Right forelimb (tissue), 1 donor: Measurements from ENCODE around the gene IFTAP.

ENCODE experiments used
- DNase-seq: peaks from one replicate; pipeline ENCODE4 v3.0.0-alpha.2; 2018

Gene IFTAP

DNA sequence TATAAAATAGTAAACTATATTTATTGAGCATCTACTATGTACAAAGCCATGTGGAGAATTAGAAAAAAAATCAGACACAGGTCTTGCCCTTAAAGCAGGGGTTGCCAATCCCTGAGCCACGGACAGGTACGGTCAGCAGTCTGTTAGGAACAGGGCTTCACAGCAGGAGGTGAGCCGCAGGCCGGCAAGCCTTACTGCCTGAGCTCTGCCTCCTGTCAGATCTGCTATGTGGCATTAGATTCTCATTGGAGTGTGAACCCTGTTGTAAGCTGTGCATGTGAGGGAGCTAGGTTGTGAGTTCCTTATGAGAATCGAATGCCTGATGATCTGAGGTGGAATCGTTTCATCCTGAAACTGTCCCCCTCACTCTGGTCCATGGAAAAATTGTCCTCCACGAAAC is 5.9 kb downstream of the IFTAP start:
- no peak for DNase-seq

DNA sequence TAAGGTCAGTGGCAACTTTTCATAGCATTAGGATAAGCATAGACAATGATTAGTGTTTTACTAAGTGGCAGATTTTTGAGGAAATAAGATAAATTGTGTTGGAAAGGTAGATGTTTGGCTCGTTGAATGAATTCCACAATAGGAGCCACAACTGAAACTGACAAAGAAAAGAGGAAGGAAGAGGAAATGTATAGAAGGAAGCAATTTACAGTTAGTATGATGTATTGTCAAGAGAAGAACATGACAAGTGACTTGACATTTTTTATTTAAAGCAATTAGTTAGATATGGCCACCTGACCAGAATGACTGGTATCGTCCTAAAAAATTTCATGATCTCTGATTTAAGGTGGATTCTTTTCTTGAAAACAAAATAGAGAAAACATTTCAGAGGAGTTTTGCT is 6.9 kb downstream of the IFTAP start:
- DNase-seq: no peak

DNA sequence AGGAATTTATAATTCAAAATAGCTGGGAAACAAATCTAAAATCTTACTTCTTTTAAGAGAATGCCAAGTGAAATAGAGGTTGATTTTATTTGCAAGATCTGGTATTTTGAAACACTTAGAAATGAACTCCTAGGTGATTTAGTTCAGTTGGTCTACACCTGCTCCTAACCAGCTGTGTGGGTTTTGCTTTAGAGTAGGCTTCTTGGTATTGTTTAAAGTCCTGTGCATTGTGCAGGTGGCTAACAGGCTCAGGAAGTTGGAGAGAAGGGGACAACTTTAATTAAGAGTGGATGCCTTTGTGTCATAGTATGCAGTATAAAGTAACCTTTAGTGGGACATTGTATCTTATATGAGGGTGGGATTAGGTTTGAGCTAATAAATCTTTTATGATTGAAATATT is 7.8 kb downstream of the IFTAP start:
- no peak for DNase-seq

DNA sequence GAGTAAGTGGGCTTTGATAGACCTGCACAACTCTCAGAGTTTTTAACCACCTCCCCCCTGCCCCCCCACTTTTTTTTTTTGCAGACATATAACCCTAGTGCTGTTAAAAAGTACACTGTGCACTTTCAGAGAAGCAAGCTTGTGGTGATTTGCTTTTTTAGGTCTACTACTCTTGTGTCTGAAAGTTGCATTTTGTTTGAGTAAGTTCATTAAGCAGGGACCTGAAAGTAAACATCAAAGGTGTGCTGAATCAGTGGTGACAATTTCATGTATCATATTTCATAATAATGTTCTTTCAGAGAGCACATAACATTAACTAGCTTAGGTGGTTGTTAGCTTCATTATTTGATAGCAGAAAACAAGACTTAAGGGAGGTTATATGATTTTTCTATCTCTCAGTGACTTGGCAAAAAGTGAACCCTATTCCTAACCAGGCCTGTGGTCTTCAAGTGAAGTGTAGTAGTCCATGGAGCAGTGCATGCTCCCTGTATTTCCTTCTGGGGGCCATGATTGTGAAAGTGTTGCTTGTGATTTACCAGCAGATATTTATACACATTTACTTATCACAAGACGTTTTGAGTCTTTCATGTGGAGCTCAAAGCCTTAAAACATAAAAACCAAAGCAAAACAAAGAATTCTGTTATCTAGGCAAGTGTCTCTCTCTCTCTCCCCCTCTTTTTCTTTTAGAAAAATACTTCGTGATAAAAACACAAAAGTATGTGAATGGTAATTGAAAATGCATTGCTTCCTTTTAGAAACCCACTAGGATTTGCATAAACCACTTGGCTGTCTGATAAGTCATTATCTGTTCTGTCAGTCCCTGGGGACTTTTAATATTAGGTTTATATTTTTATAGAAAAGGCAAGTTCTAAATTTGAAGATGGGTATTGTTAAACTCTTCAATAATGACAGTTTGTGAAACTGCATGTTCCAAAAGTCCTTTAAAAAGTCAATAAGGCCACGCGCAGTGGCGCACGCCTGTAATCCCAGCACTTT is 11.2 kb downstream of the IFTAP start:
- DNase-seq: no peak

DNA sequence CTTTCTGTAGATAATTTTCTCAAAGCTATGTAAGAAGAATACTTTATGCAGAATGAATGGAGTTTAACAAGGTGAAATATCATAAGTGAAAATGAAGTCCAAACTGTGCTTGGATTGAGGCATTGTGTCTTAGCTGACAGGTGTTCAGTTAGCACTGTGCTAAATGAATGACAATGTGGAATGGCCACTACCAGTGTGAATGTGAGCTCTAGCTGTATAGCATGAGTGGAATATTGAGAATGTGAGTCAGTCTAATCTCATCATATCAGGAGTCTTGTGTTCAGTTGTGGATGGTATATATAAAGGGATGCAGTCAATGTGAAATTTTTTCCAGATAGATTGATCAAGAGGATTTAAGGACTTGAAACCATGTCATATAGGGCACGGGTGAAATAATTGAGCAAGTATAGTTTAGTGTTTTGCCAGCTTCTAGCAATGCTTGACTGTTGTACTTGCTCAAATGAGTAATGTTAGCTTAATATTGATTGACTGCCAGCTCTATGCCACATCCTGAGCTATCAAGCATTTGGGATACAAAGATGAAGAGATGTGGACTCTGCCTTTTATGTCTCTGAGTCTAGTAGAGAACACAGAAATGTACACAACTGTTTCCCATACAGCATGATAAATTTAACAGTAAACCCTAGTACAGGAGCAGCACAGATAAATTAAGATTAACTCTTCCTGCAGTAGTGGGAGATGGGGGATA is 14.3 kb downstream of the IFTAP start:
- DNase-seq: no peak

DNA sequence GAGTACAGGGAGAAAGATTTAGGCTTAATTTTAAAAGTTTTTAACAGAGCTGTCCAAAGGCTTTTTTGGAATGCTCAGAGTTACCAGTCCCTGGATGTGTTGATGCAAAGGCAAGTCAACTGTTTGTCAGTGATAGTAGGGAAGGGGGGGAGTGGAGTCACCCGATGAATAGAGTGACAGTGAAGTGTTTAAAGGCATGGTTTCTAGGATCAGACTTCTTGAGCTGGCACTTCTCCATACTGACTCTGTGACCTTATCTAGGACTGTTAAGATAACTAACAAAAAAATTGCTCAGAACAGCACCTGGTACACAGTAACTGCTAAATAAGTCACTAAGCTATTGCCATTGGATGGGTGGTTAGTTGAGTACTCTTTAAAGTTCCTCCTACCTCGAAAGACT is 15.1 kb downstream of the IFTAP start:
- DNase-seq: no peak

DNA sequence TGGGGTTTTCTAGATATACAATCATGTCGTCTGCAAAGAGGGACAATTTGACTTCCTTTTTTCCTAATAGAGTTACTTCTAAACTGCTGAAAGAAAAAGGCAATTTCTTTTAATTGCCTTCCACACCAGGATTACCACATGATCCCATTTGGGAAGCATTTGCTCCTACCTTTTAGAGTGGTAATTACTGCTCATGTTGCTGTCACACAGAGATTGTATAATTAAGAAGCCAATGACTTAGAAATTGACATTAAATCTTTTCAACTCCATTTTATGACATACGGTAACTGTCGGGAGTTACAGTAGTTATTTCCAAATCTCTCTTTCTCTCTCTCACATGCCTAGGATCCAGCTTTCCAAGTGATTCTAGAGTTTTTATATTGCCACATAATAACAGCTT is 21.5 kb downstream of the IFTAP start:
- no peak for DNase-seq

DNA sequence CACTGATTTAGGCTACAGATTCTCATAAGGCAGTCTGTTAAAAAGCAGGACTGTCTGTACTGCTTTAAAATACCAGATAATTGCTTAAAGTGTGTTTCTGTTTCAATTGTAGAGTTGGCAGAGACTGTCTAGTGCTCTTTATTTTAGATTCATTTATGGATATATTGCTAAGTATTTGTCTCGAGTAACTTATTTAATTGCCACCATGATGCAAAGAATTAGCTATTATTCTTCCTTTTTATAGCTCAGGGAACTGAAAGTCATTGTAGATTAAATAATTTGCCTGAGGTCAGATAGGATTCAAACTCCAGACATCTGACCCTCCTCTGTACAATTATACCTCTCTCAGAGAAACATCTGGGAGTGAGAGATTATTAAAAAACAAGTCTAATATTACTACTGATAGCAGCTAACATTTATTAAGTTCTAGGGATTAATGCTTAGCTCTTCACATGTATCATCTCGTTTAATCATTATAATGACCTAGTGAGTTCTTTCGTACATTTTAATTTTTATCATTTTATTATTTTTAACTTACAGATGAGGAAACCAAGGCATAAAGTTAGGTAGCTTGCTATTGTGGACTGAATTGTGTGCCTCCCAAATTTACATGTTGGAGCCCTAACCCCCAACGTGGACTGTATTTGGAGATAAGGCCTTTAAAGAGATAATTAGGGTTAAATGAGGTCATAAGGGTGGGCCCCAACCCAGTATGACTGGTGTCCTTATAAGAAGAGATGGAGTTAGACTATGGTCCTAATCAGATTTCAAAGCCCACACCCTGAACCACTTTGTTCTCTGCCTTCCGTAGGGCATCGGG is 23.5 kb downstream of the IFTAP start:
- DNase-seq: no peak

DNA sequence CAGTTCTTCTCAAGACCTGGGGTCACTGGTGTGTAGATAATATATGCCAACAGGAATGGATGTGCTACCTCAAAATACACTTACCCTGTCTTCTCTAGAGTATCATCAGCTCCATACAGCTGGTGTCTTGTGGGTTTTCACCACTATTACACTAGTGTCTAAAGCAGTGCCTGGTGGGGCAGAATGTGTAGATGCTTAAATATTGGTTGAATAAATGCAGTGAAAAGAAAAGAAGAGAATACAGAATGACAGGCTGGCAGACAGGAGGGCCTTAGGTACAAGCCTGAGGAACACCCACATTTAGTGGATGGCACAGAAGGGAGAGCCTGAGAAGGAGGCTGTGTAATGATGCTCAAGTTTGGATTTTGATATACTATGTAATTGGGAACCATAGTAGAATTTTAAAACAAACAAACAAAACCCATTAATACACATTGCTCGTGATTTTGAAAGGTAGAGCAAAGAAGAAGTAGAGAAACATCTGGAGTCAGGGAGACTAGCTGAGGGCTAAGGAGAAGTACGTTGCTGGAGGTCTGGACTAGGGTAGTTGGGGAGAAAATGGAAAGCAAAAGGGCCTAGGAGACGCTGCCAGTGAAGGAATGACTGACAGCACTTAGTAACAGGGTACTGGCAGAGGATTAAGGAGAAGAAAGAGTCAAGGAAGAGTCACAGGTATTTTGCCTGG is 24.2 kb downstream of the IFTAP start:
- DNase-seq: no peak

DNA sequence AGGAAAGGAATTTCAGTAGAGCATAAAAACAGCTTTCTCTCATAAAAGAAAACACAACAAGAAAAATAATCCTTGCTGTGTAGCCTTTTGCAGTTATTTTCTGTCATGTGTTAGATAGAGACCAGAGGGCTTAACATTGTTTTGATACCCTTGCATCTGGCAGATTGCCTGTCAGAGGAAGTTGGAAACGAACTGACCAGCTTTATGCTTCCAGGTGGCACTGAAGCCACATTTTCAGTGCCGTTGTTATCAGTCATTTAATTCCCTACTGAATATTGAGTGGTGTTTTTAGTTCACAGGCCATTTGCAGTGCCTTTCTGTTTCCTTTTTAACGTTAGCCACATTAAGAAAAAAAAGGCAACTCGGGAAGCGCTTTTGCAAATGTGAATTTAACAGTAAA is 25.2 kb downstream of the IFTAP start:
- no peak for DNase-seq

DNA sequence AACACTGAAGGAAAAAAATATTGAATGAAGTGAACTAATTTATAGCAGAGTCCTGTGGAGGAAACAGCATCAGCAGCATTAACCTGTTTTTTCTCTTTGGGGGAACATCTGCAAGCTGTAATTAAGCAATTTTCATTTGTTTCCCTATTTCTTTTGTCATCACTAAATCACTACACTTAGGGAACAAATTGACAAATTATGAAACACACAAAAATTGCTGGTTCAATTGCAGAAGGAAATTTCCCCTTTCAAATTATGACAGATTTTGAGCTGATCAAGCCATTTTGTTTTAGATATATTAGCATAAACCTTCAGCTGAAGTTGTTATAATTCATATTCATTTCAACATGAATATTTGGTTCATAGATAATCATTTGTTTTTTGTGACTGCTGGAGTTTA is 25.9 kb downstream of the IFTAP start:
- DNase-seq: no peak

DNA sequence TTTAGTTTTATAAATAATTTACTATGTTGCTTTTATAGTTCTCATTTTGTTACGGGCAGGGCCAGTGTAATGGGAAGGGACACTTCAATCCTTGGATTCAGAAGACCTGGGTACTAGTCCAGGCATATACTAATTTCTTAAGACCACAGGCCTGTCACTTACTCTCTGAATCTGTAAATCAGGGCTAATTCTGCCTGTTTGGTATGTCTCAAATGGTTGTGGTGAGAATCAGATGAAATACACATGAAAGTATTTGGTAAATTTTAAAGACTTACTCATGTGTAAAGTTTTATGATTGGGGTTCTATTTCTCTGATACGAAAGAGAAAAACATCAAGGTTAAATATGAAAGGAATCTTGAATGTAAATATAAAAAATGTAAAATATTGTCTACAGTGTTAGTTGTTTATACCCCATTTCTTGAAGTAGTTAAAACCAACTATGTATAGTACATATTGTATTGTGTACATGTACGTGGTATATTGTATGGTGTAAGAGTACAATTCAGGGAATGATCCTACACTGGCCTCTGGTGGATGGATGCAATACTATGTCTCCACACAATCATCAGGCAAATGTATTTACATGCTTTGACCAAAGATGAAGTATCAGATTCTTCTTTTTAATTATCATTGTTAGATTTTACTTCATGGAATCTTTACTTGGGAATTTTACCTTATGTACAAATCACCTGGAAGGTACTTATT is 28.3 kb downstream of the IFTAP start:
- no peak for DNase-seq

DNA sequence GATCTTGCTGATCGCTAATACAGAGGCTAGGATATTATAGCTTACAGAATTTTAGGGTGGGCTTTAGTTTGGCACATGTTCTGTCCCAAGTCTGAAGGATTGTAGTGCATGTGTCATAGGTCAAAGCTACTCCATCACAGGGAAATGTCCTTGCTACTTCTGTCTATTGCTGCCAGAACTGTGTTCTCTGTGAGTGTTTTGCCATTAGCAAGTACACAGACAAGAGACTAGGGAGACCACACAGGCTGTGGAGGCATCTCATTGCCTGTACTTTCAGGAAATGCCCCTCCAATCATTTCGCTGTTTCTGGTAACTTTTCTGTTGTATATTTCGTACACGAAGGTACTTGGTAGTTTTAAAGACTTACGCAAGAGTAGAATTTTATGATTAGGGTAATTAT is 29.2 kb downstream of the IFTAP start:
- no peak for DNase-seq

DNA sequence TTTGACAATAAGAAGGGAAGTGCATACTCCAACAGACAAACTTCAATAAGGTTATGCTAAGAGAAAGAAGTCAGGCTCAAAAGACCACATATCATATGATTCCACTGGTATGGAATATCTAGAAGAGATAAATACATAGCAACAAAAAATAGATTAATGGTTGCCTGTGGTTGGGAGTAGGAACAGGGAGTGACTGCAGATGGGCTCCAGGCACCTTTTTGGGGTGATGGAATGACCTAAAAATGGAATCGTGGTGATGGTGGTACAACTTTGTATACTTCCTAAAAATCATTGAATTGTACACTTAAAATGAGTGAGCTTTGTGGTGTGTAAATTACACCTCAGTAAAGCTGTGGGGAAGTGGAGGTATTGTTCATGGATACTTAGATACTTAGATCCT is 32.7 kb downstream of the IFTAP start:
- no peak for DNase-seq

DNA sequence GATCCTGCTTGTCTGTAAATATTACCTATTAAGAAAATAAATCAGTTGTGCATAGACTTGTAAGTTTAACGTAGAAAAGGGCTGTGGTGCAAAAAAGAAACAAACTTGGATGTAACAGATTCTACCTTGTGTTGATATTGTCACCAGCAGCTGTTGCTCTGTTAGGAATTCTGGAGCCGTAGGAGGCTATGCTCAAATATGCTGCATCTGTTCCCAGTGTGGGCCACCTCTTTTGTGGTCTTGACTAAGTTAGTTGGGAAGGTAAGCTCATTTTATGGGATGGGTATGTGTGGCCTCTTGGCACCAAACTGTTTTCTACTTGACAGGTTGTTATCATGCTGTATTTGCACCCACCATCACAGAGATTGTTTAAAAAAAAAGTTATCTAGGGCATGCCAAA is 33.2 kb downstream of the IFTAP start:
- DNase-seq: no peak

DNA sequence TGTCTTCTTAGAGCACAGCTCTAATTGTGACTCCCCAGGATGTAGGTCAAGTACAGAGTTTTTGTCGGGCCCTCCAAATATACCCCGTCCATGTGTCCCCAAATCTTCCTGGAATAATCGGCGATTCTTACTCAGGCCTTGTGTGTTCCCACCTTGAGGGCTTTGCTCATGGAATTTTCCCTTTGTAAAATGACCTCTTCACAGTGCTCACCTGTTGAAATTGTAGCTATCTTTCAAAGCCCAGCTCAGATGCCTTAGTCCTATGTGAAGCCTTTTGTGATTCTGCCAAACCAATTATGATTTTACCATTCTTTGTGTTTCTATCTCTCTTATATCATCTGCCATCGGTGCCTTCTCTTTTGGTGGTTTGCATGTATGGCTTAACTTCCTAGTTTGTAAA is 33.8 kb downstream of the IFTAP start:
- no peak for DNase-seq

DNA sequence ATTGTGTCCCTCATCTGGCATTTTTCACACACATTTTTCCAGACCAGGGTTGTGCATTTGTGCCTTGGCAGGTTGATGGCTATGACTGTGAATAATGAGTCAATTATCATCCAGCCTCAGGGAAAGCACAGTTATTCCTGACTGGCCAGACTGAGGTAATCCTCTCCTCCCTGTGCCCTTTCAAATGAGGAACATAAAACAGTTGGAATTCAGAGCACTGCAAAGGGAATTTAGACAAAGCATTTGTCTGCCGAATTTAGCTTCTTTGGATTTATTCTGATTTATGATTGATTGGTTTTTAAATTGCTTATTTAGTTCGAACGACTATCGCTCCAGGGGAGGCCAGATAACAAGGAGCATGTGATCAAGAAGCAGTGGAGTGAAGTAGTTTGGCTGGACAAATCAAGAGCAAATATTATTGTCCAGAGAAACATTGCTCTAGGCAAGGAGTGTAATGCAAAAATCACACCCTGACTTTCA is 34.5 kb downstream of the IFTAP start:
- DNase-seq: no peak

DNA sequence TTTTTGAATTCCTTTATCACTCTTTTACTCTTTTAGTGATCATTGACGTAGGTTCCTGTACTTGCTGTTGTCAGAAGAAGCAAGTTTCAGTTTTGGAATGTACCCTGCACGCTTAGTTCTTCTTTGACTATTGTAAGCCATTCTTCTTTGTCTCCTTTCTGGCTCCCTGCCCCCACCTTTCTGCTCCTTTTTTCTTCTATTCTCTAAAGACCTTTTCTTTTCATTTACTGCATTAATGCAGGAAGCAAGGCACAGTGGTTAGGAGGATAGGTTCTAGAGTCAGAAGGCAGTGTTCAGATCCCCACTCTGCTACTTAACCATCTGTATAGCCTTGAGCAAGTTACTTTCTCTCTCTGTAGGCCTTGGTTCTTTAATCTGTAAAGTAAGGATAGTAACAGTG is 37.5 kb downstream of the IFTAP start:
- DNase-seq: no peak

DNA sequence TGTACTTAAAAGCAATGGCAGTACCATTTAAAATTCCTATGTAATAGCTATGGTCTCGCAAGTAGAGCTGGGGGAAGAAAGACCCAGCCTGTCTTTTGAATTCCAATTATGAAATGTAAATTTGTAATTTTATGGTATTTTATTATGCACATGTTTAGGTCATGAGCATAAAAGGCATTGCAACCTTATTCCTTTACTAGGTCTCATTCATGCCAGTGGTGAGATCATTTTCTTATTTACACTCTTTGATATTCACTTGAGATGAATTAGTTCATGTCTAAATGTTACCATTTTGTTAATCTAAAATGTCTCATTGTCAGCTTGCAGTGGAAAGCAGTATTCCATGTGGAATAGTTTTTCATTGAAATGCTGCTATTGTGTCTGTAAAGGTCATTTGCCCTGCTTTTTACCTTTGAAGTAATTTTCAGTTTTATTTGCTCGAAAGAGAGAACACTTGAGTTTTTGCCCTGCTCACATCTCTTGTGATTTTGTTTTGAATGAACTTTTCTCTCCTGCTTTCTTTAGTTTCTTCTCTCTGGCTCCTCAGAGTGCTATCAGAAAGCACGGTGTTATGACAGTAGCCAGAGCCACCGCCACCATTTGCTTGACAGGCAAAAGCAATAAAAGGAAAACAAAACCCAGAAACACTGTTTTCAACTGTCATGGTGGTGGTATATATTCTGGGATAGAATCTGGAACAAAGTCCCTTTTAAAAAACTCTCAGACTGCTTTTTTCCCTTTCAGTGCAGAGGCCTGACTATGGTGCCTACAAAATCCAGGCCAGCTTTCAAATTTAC is 41.0 kb downstream of the IFTAP start:
- DNase-seq: no peak

DNA sequence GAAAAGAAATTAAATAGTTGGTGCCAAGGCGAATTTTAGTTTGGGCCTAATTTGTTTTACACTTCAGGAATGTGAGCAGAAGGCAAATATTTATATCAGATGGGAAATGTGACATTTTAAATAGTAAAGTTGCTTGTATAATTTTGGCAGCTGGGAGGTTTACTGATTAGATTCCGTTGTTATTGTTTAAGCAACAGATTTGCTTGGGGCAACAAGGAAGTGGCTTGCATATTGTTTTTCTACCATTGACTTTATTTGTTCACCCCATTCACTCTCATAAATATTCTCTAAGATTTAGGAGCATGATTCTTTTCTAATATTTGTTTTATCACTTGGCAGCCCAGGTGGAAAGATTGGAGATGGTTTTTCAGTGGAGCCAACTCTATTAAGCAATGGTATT is 44.3 kb downstream of the IFTAP start:
- no peak for DNase-seq

DNA sequence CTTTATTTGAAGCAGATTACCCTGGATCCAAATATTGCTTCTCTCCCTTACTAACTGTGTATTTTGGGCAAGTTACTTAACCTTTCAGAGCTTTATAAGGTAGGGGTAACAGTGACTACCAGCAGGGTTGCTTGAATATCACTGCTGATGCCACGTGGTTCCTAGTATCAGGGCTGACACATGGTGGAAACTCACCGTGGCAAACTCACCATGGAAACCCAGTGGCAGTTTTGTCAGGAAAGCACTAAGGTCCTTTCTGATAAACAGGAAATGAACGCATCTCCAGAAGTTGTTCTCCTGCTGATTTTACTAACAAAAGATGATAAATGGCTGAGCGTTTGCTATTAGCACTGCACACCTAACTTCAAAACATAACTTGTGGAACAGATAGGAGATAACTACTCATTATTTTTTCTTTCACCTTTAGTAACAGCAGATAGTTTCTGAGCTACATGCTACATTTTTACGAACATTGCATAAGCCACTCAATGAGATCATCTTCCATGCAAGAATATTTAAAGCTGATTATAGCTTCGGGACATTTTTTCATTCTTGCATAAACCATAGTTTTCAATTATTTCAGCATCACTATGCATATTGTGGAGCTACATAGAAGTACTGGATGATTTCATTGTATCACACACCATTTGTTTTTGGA is 63.4 kb downstream of the IFTAP start:
- DNase-seq: no peak
